ENCODE results near the gene SEC24C. TPM values are rescaled to one million over a fixed set of nuclear protein-coding genes. Genes with fewer than 3 reads are reported as not detected.

SEC24C gene
- total RNA-seq, 1 donor from 2014 or later: 46.4 TPM

GRCh38 chr10:73761781-73762180 lies 17.6 kb downstream of the SEC24C start:
- intact Hi-C loops (cut with DNase I): no loop called here
- no peak for ATAC-seq
- no peak for DNase-seq (ENCODE audit: missing footprints)

GRCh38 chr10:73762915-73763314 lies 18.7 kb downstream of the SEC24C start:
- no peak for DNase-seq (ENCODE audit: missing footprints)
- intact Hi-C loops (cut with DNase I): no loop called here
- ATAC-seq: no peak

GRCh38 chr10:73763343-73763742 lies 19.2 kb downstream of the SEC24C start:
- DNase-seq (ENCODE audit: missing footprints) (no peak), ATAC-seq (no peak)
- intact Hi-C loops (cut with DNase I): no loop called here

GRCh38 chr10:73765066-73765465 lies 20.9 kb downstream of the SEC24C start:
- intact Hi-C loops (cut with DNase I): no loop called here
- DNase-seq (ENCODE audit: missing footprints): no peak
- ATAC-seq: no peak

GRCh38 chr10:73768881-73769280 lies 24.7 kb downstream of the SEC24C start:
- DNase-seq (ENCODE audit: missing footprints): no peak

GRCh38 chr10:73769396-73769795 lies 25.2 kb downstream of the SEC24C start:
- no peak for DNase-seq (ENCODE audit: missing footprints)
- no peak for ATAC-seq
- intact Hi-C loops (cut with DNase I): no loop called here

More at GRCh38 chr10:73768881-73769280, 24.7 kb downstream of the SEC24C start:
- no peak for ATAC-seq
- intact Hi-C loops (cut with DNase I): no loop called here

GRCh38 chr10:73771722-73772280 lies 27.6 kb downstream of the SEC24C start:
- intact Hi-C loops (cut with DNase I): no loop called here
- peak; percentile 12 for ATAC-seq
- peak; percentile 97 for DNase-seq (ENCODE audit: missing footprints)

- peak; percentile 86 for ATAC-seq
- DNase-seq (ENCODE audit: missing footprints): peak; percentile 93
- intact Hi-C loops (cut with DNase I): no loop called here
These were observed 28.3 kb downstream of the SEC24C start for GRCh38 chr10:73772281-73773151.

- ATAC-seq (no peak), DNase-seq (ENCODE audit: missing footprints) (no peak)
- intact Hi-C loops (cut with DNase I): no loop called here
These were observed 29.1 kb downstream of the SEC24C start for GRCh38 chr10:73773152-73773879.

- ATAC-seq (no peak), DNase-seq (ENCODE audit: missing footprints) (no peak)
- intact Hi-C loops (cut with DNase I): no loop called here
These were observed 30.5 kb downstream of the SEC24C start for GRCh38 chr10:73774637-73775036.

- intact Hi-C loops (cut with DNase I): no loop called here
- no peak for DNase-seq (ENCODE audit: missing footprints)
- ATAC-seq: no peak
These were observed 34.8 kb downstream of the SEC24C start for GRCh38 chr10:73779018-73779417.

- ATAC-seq (no peak), DNase-seq (ENCODE audit: missing footprints) (no peak)
- intact Hi-C loops (cut with DNase I): no loop called here
These were observed 35.5 kb downstream of the SEC24C start for GRCh38 chr10:73779539-73780197.

- no peak for ATAC-seq
- intact Hi-C loops (cut with DNase I): no loop called here
- DNase-seq (ENCODE audit: missing footprints): no peak
These were observed 36.1 kb downstream of the SEC24C start for GRCh38 chr10:73780301-73780700.

GRCh38 chr10:73780966-73781365 lies 36.8 kb downstream of the SEC24C start:
- DNase-seq (ENCODE audit: missing footprints): no peak
- intact Hi-C loops (cut with DNase I): no loop called here
- no peak for ATAC-seq

- ATAC-seq: no peak
- intact Hi-C loops (cut with DNase I): no loop called here
These were observed 37.3 kb downstream of the SEC24C start for GRCh38 chr10:73781548-73781878.

GRCh38 chr10:73781879-73782748 lies 37.9 kb downstream of the SEC24C start, which contains the start of gene CHCHD1:
Gene CHCHD1, plus strand, starts transcription at chr10:73782048. Its CDS starts 28 bp downstream, at chr10:73782076.
- intact Hi-C loops (cut with DNase I): no loop called here
- ATAC-seq: peak; percentile 77
- peak; percentile 97 for DNase-seq (ENCODE audit: missing footprints)

More at GRCh38 chr10:73781548-73781878, 37.3 kb downstream of the SEC24C start:
- DNase-seq (ENCODE audit: missing footprints): no peak

GRCh38 chr10:73782749-73783085 lies 38.5 kb downstream of the SEC24C start:
- intact Hi-C loops (cut with DNase I): no loop called here
- ATAC-seq (no peak), DNase-seq (ENCODE audit: missing footprints) (no peak)

GRCh38 chr10:73785211-73785720 lies 41.1 kb downstream of the SEC24C start, which contains the start of gene ZSWIM8:
Gene ZSWIM8, plus strand, starts transcription at chr10:73785606. Its CDS starts 273 bp downstream, at chr10:73785879.
- peak; percentile 94 for DNase-seq (ENCODE audit: missing footprints)
- intact Hi-C loops (cut with DNase I): loop anchor here (2.0 kb wide), 2 partner anchors 26 to 40 kb away; partner anchors contain the start of genes NDST2 and SEC24C
- ATAC-seq: peak; percentile 92
